ENCODE results near the gene TMOD2.

- TF ChIP-seq ELF4 (IDR thresholded peaks at IDR 0.05): no peak
- TF ChIP-seq TARDBP (IDR thresholded peaks at IDR 0.05): no peak
- TF ChIP-seq LEF1 (IDR thresholded peaks at IDR 0.05; ENCODE audit: borderline replicate concordance): no peak
These were observed 90.9 kb downstream of the TMOD2 start for GRCh38 chr15:51842265-51842664.

Measured in HEK293T (cell line).